GM21723 (cell line): Measurements from ENCODE around the gene STXBP5.
A peak's percentile ranks its signal among the peaks of the same experiment; 100 is the strongest.

Source experiments
- ATAC-seq: cut with Tn5 transposase; IDR thresholded peaks from one replicate; pipeline ENCODE4 v1.9.1; 2021; ENCODE audit warnings: mild to moderate bottlenecking, moderate library complexity; ENCODE audit not compliant: unreplicated experiment

Gene STXBP5

DNA sequence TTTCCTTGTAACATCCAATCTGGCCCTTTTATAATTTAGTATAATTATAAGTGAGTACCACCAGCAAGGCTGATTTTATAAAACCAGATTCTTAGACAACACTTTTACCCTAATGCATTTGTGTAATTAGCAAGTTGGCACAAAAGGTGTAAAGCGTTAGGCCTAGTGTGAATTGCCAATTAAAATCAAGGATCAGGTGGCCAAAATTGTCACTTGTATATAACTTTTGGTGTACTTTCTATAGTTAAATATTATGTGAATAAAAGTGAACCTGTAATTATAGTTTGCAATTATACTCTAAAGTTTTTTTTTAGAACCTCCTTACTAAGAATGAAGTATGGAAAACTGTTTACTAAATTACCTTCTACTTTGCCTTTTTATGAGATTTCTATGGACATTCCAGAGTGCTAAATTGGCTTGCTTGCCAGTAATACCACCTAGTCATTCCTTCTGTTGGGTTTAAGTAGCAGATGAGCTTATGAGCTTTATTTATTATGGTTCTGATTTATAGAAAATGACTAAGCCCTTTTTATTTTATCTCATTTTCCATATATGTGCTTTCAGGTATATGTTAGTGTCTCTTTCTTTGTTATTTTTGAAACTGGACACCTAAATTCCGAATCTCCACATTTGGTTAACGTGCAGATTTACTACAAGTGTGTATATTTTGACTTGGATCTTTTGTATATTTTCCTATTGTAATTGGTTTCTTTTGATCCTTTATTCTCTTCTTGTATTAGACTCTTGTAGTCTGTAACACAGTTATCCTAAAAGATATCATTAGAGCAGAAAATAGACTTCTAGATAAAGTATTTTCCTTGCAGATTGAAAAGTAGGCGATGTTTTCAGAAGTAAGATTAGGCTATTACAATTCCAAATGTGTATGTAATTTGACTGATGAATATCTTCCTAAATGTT, 3.9 kb downstream of the STXBP5 start:
- ATAC-seq, result no peak

DNA sequence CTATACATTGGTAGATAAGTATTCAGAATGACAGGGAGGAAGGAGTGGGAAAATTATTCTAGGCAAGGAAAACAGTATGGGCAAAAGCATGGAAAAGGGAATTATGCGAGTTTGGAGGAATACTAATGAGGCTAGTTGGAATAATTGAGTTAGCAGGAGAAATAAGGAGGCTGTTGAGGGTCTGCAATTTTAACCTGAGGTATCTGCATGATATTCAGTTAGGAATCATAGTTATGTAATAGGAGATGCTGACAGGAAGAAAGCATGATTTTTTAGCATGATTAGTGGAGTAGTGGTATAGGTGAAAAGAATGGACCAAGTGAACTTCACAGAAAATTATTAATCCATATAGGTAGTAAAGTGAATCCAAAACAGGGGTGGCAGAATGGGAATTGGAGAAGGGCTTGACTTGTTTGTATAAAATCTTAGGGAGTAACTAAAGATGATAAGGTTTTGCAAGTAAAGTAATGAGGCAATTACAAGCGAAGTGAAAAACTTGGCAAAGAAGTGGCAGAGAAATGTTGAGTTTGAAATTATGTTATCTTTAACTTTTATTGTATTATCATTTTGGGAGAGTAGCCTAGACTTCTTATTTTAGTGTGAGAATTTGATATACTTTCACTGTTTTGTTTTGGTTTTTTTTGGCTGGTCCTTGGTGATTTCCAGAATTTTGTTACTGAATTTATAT, 5.7 kb downstream of the STXBP5 start:
- no peak for ATAC-seq

DNA sequence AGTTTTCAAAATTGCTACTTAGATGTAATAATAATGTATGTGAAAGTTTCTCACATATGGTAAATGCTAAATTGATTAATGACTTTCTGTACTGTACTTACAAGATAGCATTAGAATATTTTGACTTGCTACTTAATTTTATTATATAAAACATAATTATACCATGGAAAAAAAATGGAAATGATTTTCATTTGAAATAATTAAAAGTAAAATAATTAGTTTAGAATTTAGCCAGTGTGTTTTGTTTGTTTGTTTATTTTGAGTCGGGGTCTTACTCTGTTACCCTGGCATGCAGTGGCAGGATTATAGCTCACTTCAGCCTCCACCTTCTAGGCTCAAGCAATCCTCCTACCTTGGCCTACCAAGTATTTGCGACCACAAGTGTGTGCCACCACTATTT, 7.1 kb downstream of the STXBP5 start:
- no peak for ATAC-seq

DNA sequence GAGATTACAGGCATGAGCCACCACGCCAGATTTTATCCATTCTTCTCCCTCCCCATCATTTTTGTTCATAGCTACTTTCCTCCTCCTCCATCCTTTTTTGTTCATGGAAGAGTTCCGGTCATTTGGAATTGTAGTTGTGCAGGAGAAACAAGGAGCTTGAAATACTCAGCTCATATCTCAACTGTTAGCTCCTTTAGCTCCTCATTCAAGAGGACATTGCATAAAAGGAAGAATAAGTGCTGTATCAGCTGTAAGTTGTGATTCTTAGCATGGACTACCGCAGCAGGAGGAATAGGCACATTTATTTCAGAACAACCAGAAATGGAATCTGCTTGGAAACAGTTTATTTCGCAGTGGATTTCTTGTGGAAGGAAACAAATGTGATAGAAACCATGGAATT, 7.6 kb downstream of the STXBP5 start:
- no peak for ATAC-seq

DNA sequence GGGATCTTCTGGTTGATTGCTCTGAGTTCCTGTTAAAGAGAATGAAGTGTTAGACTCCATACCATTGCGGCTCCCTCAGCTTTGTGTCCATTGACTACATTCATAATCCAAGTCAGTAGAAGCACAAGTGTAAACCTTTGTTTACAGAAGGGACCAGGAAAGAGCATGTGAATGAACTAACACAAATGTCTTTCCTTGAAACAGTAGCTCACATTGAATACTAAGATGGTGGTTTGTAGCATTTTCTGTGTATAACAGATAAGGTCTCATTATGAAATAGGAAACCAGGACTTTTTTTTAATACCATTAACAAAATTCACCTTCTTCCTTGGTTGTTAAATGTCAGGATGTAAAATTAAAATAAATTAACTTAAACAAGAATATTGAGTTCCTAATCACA, 8.4 kb downstream of the STXBP5 start:
- no peak for ATAC-seq

DNA sequence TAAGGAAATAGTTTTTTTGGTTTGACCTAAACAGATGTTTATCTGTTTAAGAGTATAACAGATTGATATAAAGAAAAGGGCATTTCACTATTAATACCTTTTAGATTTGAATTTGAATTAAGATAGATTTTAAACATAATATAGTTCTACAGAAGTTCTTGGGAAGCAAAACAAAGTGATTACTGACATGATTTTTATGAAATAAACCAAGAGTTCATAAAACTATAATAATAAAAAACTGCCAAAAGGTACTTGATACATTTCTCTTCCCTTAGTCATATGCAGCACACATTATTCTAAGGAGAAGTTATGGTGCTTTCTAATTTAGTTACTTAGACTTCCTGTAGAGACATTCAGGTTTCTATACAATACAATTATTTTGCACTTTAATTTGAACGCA, 9.6 kb downstream of the STXBP5 start:
- no peak for ATAC-seq

DNA sequence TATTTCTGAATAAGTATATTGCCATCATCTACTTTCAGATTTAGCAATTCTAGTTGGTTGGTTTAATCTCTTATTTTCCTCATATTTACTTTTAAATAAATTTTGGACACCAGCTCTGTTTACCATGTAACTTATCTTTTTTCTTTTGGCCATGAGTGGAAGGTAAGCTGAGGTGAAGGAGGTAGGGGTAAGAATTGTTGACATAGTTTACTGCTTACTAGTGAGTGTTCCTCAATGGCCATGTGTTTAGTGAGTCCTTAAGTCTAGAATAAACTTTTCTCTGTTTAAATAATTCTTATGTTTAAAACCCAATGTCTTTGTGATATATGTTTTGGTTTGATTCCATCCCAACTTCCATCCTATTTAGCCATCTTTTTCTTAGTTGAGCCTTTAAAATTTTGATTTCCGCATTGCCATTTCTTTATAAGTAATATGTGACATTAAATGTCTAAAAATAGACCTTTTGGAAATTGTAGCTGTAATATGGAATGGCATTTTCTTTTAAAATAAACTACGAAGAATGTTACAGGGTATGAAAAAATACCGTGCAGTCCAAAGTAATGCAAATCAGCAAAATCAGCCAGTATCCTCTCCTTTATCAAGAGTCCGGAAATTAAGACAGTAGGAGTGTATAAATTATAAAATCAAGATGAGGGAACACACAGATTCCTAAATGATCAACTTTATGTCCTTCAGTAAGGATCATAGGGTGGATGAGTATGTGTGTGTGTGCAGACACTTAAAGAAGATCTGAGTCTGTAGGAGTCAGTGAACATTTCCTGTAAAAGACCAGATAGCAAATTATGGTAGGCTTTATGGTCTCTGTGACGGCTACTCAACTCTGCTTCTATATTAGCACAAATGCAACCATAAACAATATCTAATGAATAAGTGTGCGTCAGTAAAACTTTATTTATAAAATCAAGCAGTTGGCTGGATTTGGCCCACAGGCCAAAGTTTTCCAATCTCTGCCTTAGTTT, 10.3 kb downstream of the STXBP5 start:
- ATAC-seq, result no peak

DNA sequence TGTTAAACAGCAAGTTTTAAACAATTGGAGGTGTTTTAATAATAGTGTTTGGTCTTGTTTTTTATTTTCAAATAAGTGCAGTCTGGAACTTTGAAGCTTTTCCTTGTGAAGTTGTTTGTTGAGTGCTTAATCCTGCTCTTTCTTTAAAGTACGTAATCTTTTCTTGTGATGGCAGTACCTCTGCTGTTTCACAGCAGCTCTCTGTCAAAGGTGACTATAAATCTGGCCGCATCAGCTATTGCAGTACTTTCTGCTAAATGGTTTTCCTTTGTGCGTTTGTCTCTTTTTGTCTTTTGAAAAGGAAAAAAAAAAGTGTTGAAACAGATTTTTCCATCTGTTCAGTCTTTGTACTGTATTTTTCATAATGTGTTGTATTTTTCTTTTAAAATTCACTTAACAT, 12.7 kb downstream of the STXBP5 start:
- no peak for ATAC-seq

DNA sequence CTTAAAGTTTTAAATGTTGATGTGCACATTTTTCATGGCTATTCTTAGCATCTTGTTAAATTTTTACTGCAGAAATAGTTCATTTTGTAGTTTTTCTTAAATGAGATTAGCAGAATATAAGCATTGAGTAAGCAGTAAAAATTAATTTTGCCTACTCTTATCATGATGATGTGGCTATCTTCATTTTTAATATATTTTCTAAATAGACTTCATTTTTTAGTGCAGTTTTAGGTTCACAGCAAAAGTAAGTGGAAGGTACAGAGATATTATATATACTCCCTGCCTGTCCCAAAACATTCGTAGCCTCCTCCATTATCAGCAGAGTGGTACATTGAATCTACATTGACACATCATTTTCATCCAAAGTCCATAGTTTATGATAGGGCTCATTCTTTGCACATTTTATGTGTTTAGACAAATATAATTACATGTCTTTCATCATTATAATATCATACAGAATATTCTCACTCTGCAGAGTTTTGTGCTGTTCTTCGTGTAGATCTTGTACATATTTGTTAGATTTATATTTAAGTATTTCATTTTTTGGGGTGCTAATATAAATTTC, 13.7 kb downstream of the STXBP5 start:
- ATAC-seq, result no peak

DNA sequence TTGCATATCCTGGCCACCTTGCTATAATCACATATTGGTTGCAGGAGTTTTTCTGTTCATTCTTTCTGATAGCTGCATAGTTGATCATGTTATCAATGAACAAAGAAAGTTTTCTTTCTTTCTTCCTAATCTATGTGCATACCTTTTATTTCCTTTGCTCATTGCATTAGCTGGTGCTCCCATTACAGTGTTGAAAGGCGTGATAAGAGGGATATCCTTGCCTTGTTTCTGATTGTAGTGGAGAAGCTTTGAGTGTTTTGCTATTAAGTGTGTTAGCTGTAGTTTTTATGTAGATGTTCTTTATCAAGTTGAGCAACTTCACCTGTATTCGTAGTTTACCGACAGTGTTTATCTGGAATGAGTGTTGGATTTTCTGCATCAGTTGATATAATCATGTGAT, 14.6 kb downstream of the STXBP5 start:
- no peak for ATAC-seq

DNA sequence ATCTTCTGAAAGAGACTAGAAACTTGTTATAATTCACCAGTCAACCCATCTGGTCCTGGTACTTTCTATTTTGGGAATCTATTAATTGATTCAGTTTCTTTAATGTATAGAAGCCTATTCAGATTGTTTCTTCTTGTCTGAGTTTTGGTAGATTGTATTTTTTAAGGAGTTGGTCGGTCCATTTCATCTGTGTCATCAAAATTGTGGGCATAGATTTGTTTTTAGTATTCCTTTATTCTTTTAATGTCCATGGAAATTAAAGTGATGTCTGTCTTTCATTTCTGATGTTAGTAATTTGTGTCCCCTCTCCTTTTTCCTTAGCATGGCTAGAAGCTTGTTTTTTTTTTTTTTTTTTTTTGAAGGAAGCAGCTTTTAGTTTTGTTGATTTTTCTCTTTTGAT, 15.2 kb downstream of the STXBP5 start:
- no peak for ATAC-seq

DNA sequence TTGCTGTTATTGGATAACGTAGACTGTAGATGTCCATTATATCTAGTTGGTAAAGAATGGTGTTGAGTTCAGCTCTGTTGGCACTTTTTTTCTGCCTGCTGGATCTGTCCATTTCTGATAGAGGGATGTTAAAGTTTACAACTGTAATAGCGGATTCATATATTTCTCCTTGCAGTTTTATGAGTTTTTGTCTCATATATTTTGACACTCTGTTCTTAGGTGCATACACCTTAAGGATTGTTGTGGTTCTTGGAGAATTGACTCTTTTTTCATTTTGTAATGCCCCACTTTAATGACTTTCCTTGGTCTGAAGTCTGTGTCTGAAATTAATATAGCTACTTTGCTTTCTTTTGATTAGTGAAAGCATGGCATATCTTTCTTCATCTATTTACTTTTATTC, 16.1 kb downstream of the STXBP5 start:
- no peak for ATAC-seq

DNA sequence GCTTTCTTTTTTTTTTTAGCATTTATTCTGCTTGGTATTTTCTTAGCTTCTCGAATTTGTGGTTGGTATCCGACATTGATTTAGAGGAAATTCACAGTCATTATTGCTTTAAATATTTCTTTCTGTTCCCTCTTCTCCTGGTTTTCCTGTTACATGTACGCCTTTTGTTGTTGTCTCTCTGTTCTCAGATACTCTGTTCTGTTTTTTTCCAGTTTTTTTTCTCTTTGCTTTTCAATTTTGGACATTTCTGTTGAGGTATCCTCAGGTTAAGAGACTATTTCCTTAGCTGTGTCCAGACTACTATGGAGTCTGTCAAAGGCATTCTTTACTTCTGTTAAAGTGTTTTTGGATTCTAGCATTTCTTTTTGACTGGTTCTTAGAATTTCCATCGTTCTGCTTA, 17.5 kb downstream of the STXBP5 start:
- no peak for ATAC-seq

DNA sequence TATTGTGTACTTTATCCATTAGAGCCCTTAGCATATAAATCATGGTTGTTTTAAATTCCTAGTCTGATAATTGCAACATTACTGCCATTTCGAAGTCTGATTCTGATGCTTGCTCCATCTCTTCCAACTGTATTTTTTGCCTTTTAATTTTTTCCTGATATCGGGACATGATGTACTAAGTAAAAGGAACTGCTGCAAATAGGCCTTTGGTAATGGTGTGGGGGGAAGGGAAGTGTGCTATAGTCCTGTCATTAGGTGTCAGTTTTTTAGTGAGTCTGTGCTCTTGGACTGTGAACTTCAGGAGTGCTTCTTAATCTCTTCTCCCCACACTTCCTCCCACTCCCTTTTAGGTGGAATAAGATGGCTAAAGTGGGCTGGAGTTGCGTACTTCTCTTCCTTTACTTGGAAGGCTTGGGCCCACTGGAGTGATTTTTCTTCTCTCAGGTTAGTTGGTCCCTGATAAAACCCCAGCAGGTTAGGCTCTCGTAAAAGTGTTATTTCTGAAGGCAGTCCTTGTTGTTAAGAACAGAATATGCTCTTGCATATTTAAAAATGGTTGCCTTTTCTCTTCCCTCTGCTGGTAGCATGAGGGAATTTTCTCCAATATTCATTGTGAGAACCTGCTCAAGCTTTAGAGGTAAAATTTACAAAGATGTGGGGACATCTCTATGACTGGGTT, 18.1 kb downstream of the STXBP5 start:
- peak; percentile 62 for ATAC-seq

DNA sequence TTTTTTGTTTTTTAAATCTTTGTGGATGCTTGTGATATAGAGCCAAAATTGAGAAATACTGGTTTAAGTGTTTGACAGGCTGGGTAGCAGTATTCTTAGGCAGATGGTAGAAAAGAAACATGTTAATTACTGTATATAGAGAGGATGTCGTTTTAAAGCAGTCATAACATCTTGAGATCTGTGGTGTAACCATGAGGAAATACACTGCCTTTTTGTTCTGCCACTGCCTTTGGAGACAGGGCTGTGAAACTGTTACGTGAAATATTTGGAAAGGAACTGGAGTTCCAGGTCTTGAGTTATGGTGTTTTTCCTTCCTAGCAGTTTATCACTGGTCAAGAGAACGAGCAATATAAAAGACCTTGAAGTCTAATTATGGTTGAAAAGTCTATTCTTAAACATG, 19.5 kb downstream of the STXBP5 start:
- no peak for ATAC-seq

DNA sequence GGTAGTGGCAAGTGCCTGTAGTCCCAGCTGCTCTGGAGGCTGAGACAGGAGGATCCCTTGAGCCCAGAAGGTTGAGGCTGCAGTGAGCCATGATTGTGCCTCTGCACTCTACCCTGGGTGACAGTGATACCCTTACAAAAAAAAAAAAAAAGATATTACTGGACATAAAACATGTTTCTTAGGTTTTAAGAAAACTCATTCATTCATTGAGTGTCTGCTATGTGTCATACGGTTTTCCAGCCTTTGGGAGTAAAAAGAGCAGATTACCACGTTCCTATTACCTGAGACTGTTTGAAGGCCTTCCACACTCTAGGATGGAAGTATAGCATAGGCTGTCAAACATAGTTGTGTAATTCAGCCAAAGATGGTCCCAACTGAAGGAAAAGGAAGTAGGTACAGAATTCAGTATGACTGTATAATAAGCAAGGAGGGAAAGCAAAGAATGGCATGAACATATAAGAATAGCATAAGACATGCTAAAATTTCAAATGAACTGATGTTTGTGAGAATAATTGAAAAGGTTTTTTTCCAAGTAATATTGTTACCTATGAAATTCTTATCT, 22.0 kb downstream of the STXBP5 start:
- no peak for ATAC-seq

DNA sequence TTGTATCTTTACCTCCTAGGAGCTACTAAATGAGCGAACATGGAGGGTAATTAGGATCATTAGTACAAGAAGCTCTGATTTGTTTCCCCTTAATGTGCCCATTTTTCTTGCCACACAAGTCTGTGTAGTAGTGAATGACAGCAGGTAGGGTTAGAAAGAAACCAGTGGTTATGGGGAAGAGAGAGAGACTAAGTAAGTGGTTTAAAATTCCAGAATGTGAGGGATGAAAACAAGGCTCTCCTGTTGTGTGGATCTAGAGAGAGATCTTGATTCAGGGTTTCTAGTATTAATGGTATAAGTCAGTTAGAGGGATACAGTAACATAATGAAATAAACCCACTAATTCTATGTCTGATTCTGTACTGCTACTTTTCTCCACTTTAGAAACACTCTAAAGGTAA, 22.7 kb downstream of the STXBP5 start:
- no peak for ATAC-seq

DNA sequence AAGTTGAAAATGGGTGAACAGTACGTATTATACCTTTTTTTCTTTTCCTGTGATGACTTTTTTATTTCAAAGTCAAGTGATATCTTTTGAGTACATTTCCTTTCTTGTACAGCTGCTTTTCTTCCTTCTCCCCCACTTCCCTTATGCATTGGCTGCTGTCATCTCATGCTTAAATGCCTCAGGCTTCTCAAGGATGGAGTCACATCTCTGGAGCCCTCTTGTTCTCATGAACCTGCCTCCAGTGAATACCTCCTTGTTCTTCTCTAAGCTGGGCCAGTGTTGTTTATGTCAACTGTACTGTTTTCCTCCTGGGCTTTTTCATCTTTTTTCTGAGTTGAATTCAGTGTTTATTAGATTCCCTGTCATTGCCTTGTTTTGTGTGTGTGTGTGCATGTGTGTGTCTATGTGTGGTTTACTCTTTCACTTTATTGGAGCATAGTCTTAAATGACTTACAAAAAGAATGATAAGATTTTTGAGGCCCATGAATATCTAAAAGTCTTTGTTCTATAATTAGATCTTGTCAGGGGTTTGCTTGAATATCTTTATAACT, 23.6 kb downstream of the STXBP5 start:
- no peak for ATAC-seq

DNA sequence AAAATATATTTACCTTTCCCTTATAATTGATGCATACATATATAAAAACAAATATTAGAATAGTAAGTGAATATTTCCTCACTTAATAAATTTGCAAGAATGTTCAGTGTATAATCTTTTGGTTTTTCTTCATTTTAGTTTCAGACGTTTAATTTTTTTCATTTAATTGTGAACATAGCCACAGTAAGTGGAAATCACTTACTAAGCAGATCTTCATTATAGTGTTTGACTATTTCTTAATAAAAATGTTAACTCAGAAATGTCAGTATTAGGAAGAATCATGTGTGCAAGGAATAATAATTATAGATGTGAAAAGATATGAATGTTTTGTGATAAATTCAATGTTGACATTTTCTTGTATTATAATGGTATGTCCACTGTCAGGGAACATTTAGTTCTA, 27.4 kb downstream of the STXBP5 start:
- ATAC-seq, result no peak

DNA sequence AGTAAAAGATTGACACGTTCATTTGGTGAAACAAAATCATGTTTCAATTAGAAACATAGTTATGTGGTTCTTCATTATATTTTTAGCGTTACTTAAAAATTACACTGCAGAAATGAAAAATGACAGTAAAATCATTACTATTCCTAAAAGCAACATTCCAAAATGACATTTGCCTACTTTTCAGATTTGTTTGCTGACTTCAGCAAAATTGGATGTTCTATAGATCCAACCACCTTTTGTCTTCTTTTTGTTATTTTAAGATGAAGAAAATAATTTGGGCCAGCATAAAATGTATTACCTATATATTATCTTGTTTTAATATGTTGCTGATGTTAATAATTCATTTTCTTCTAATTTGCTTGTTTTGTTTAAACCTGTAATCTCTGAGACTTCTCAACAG, 30.5 kb downstream of the STXBP5 start:
- ATAC-seq, result no peak
